SU-DHL-6 (cell line): ENCODE measurements around the gene SLC44A1.

Experiments
- CTCF ChIP-seq: fragments of 200-600 bp; sonication (generic); IDR thresholded peaks from one replicate; pipeline ENCODE4 v1.5.1; 2017; ENCODE audit warnings: antibody characterized with exemption, mild to moderate bottlenecking, low read length, moderate library complexity; ENCODE audit not compliant: insufficient read depth, poor library complexity, severe bottlenecking
- EZH2phosphoT487 ChIP-seq: fragments of 200-600 bp; sonication (generic), shearing (Covaris generic); conservative IDR thresholded peaks from 2 replicates; pipeline ENCODE4 v1.6.1; 2018; ENCODE audit warnings: mild to moderate bottlenecking, antibody characterized with exemption, low read length, moderate library complexity, mixed read lengths

GRCh38 chr9:105418588-105419500 lies 174.4 kb downstream of the SLC44A1 start:
- TF ChIP-seq CTCF (no peak), EZH2phosphoT487 (no peak)
